Measurements from ENCODE around the gene PLEKHA5. TPM values are rescaled to one million over a fixed set of nuclear protein-coding genes. Genes with fewer than 3 reads are reported as not detected.

PLEKHA5 gene
- total RNA-seq, 2 donors from 2014 or later, result 10.2 to 29.8 TPM

- no peak overlapping the region for H3K27ac ChIP-seq
- no peak for ATAC-seq
- H3K4me3 ChIP-seq, result no peak overlapping the region
Measured at GRCh38 chr12:19150273-19150900, 20.9 kb downstream of the PLEKHA5 start.

DNA sequence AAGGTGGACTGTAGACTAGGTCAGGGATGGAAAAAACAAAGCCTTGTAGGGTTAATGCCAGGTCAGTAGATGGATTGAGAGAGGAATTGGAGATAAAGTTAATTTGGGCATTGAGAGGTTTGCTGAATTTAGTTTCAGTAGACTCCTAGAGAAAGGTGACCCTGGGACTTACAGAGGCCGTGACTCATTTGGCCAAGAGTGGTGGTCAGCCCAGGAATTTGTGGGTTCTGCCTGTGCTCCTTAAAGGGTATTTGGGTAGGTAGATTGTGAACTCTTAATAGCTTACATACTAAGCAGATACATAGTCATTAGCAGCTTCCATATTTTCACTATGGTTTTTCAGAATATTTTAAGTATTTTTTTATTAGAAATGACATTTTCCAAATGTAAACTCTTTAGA is 21.8 kb downstream of the PLEKHA5 start:
- DNase-seq, result no peak
- WGBS, 2 donors, result 93 to 100% methylated on average over 1 of the region's 1 CpG
- intact Hi-C loops (cut with DNase I), result no loop called here

More at GRCh38 chr12:19150273-19150900, 20.9 kb downstream of the PLEKHA5 start:
- 86 to 91% methylated on average over 2 of the region's 2 CpGs for WGBS, 2 donors
- H3K27me3 ChIP-seq, result no peaks in the 10 kb centered on the region
- intact Hi-C loops (cut with DNase I), result no loop called here
- TF ChIP-seq POLR2A (IDR thresholded peaks at IDR 0.05), result no peak
- H3K36me3 ChIP-seq (replicated peaks in 1 of 2; ENCODE audit: insufficient read depth in 1 of 2, low read depth in 2 of 2), result peaks cover 0 to 2% of the 10 kb centered on the region in 2 donors
- DNase-seq, result no peak
- no peaks in the 10 kb centered on the region for H3K9me3 ChIP-seq
- H3K4me1 ChIP-seq, result no peaks in the 10 kb centered on the region

GRCh38 chr12:19153396-19153795 is 23.9 kb downstream of the PLEKHA5 start:
- ATAC-seq, result no peak
- no peak overlapping the region for H3K27ac ChIP-seq

More for the DNA sequence above, 21.8 kb downstream of the PLEKHA5 start:
- no peak for ATAC-seq
- TF ChIP-seq POLR2A (IDR thresholded peaks at IDR 0.05) (no peak), CTCF (IDR thresholded peaks at IDR 0.05) (no peak)
- Histone ChIP-seq H3K4me1 (peaks cover under 1% of the 10 kb centered on the region), H3K36me3 (replicated peaks in 1 of 2; ENCODE audit: insufficient read depth in 1 of 2, low read depth in 2 of 2) (peaks cover 0 to 2% of the 10 kb centered on the region in 2 donors), H3K27me3 (no peaks in the 10 kb centered on the region), H3K9me3 (no peaks in the 10 kb centered on the region), H3K27ac (no peak overlapping the region), H3K4me3 (no peak overlapping the region)

GRCh38 chr12:19154686-19155085 is 25.2 kb downstream of the PLEKHA5 start:
- no peak overlapping the region for H3K27ac ChIP-seq
- intact Hi-C loops (cut with DNase I), result no loop called here
- ATAC-seq (no peak), DNase-seq (no peak)
- no peaks in the 10 kb centered on the region for H3K9me3 ChIP-seq
- no peak for TF ChIP-seq POLR2A (IDR thresholded peaks at IDR 0.05)
- TF ChIP-seq CTCF (IDR thresholded peaks at IDR 0.05), result no peak
- H3K4me1 ChIP-seq, result peaks cover 4% of the 10 kb centered on the region
- peaks cover 0 to under 1% of the 10 kb centered on the region in 2 donors for H3K36me3 ChIP-seq (replicated peaks in 1 of 2; ENCODE audit: insufficient read depth in 1 of 2, low read depth in 2 of 2)
- no peak overlapping the region for H3K4me3 ChIP-seq
- no peaks in the 10 kb centered on the region for H3K27me3 ChIP-seq
- 39 to 43% methylated on average over 2 of the region's 2 CpGs for WGBS, 2 donors

More at GRCh38 chr12:19153396-19153795, 23.9 kb downstream of the PLEKHA5 start:
- TF ChIP-seq POLR2A (IDR thresholded peaks at IDR 0.05) (no peak), CTCF (IDR thresholded peaks at IDR 0.05) (no peak)
- H3K36me3 ChIP-seq (replicated peaks in 1 of 2; ENCODE audit: insufficient read depth in 1 of 2, low read depth in 2 of 2), result peaks cover 0 to 2% of the 10 kb centered on the region in 2 donors
- 49 to 50% methylated on average over 2 of the region's 2 CpGs for WGBS, 2 donors
- H3K27me3 ChIP-seq, result no peaks in the 10 kb centered on the region
- no peaks in the 10 kb centered on the region for H3K9me3 ChIP-seq
- intact Hi-C loops (cut with DNase I), result no loop called here
- DNase-seq, result no peak
- peaks cover 4% of the 10 kb centered on the region for H3K4me1 ChIP-seq
- no peak overlapping the region for H3K4me3 ChIP-seq

DNA sequence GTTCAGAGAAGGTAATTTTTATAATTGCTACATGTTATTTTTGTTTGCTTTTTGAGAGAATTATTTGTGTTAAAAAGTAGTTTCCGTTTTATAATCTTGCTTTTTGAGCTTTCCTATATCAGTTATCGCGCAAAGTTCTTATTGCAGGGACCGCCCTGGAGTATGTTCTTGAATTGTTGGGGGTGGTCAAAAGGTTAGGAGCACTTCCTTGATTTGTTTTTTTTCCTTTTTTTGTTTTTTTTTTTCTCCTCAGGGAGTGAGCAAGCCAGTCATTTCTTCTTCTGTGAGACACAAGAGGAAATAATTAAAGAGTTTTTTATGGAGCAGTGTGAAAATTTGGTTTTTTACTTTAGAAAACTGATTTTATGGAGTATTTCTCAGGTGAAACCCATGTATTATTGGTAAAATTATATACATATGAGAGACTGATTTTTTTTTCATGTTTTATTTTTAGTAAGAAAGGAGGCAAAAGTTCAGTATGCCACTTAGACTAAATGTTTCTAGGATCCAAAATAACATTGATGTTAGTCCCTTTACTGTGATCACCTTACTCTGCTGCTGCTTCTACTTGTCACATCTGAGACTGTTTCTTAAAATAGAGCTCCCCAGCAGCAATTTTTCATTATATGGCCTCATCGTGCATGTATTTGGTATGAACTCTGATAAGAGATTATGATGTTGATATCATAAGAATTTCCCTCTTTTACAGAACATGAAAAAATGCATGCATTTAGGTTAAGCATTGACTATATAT is 26.6 kb downstream of the PLEKHA5 start:
- 76% methylated on average over 5 of the region's 5 CpGs for WGBS, 2 donors
- Histone ChIP-seq H3K27me3 (no peaks in the 10 kb centered on the region), H3K36me3 (replicated peaks in 1 of 2; ENCODE audit: insufficient read depth in 1 of 2, low read depth in 2 of 2) (no peaks in the 10 kb centered on the region), H3K4me1 (peaks cover 4% of the 10 kb centered on the region), H3K4me3 (no peak overlapping the region), H3K9me3 (no peaks in the 10 kb centered on the region), H3K27ac (no peak overlapping the region)
- ATAC-seq (no peak), DNase-seq (no peak)
- TF ChIP-seq POLR2A (IDR thresholded peaks at IDR 0.05) (no peak), CTCF (IDR thresholded peaks at IDR 0.05) (no peak)
- intact Hi-C loops (cut with DNase I), result no loop called here

Measured in body of pancreas (tissue), 4 donors.